ENCODE results near the gene ZNF746.
A peak's percentile ranks its signal among the peaks of the same experiment; 100 is the strongest.

ZNF746 gene

GRCh38 chr7:149497467-149498261 lies at the start of gene ZNF746:
Gene ZNF746 (minus strand): TSS chr7:149497809. CDS start chr7:149497536, 273 bp downstream.
- Histone ChIP-seq H3K4me1 (ENCODE audit: control insufficient read depth, low read depth, low read length) (no peaks in the 10 kb centered on the region), H3K27me3 (ENCODE audit: control insufficient read depth, insufficient read depth, low read length) (peaks cover 21% of the 10 kb centered on the region), H3K27ac (ENCODE audit: low read length) (no peak within 1 kb of the TSS), H3K9ac (ENCODE audit: low read length) (peak within 1 kb of the TSS; percentile 58), H3K4me3 (ENCODE audit: low read length) (peak within 1 kb of the TSS; percentile 80), H3K9me3 (ENCODE audit: control insufficient read depth, low read depth, low read length) (no peaks in the 10 kb centered on the region), H3K36me3 (ENCODE audit: control insufficient read depth, low read depth, low read length) (peaks cover 13% of the 10 kb centered on the region)

GRCh38 chr7:149547126-149547525 lies 49.5 kb upstream of the ZNF746 start:
- Histone ChIP-seq H3K27ac (ENCODE audit: low read length) (no peak overlapping the region), H3K9me3 (ENCODE audit: control insufficient read depth, low read depth, low read length) (no peaks in the 10 kb centered on the region), H3K4me1 (ENCODE audit: control insufficient read depth, low read depth, low read length) (no peaks in the 10 kb centered on the region), H3K36me3 (ENCODE audit: control insufficient read depth, low read depth, low read length) (peaks cover 36% of the 10 kb centered on the region), H3K27me3 (ENCODE audit: control insufficient read depth, insufficient read depth, low read length) (no peaks in the 10 kb centered on the region), H3K9ac (ENCODE audit: low read length) (no peak overlapping the region), H3K4me3 (ENCODE audit: low read length) (no peak overlapping the region)

DNA sequence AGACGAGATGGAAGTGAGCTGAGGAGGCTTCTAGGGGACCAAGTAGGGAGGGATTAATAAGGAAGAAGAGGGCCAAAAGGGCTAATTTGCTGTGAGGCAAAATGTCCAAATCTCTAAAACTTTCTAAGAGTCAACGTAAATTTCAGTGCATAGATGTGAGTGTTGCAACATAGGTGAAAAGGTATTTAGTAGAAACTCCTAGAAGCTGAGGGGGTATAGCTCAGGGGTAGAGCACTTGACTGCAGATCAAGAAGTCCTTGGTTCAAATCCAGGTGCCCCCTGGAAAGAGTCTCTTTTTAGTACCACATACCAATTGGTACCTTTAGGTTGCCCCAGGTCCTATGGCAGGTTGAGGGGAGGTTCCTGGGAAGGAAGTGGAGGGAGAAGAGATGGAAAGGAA lies 48.7 kb upstream of the ZNF746 start:
- Histone ChIP-seq H3K9ac (ENCODE audit: low read length) (no peak overlapping the region), H3K27me3 (ENCODE audit: control insufficient read depth, insufficient read depth, low read length) (no peaks in the 10 kb centered on the region), H3K36me3 (ENCODE audit: control insufficient read depth, low read depth, low read length) (peaks cover 30% of the 10 kb centered on the region), H3K27ac (ENCODE audit: low read length) (no peak overlapping the region), H3K4me3 (ENCODE audit: low read length) (no peak overlapping the region), H3K4me1 (ENCODE audit: control insufficient read depth, low read depth, low read length) (no peaks in the 10 kb centered on the region), H3K9me3 (ENCODE audit: control insufficient read depth, low read depth, low read length) (peaks cover 3% of the 10 kb centered on the region)

GRCh38 chr7:149544028-149544427 lies 46.4 kb upstream of the ZNF746 start:
- Histone ChIP-seq H3K9ac (ENCODE audit: low read length) (no peak overlapping the region), H3K27ac (ENCODE audit: low read length) (no peak overlapping the region), H3K9me3 (ENCODE audit: control insufficient read depth, low read depth, low read length) (peaks cover 9% of the 10 kb centered on the region), H3K4me1 (ENCODE audit: control insufficient read depth, low read depth, low read length) (no peaks in the 10 kb centered on the region), H3K27me3 (ENCODE audit: control insufficient read depth, insufficient read depth, low read length) (no peaks in the 10 kb centered on the region), H3K4me3 (ENCODE audit: low read length) (no peak overlapping the region), H3K36me3 (ENCODE audit: control insufficient read depth, low read depth, low read length) (peaks cover 13% of the 10 kb centered on the region)

DNA sequence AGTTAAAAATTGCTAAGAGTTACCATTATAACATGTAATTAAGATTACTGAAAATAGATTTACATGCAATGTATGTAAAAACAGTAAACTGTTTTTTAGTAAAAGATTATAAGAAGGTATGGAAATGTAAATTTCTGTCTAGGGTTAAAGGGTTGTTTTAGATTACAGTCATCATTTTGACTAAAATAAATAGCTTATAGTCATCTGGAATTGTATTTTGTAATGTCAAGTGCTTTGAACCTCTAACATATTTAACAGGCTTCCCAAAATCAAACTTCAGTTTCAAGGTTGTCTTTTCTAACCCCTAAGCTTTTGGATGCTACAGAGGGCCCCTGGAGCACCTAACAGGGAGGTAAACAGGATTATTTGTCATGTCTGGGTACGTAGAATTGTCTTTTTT lies 35.0 kb upstream of the ZNF746 start:
- Histone ChIP-seq H3K4me3 (ENCODE audit: low read length) (no peak overlapping the region), H3K4me1 (ENCODE audit: control insufficient read depth, low read depth, low read length) (no peaks in the 10 kb centered on the region), H3K9ac (ENCODE audit: low read length) (no peak overlapping the region), H3K36me3 (ENCODE audit: control insufficient read depth, low read depth, low read length) (no peaks in the 10 kb centered on the region), H3K9me3 (ENCODE audit: control insufficient read depth, low read depth, low read length) (peaks cover 55% of the 10 kb centered on the region), H3K27me3 (ENCODE audit: control insufficient read depth, insufficient read depth, low read length) (no peaks in the 10 kb centered on the region), H3K27ac (ENCODE audit: low read length) (no peak overlapping the region)

DNA sequence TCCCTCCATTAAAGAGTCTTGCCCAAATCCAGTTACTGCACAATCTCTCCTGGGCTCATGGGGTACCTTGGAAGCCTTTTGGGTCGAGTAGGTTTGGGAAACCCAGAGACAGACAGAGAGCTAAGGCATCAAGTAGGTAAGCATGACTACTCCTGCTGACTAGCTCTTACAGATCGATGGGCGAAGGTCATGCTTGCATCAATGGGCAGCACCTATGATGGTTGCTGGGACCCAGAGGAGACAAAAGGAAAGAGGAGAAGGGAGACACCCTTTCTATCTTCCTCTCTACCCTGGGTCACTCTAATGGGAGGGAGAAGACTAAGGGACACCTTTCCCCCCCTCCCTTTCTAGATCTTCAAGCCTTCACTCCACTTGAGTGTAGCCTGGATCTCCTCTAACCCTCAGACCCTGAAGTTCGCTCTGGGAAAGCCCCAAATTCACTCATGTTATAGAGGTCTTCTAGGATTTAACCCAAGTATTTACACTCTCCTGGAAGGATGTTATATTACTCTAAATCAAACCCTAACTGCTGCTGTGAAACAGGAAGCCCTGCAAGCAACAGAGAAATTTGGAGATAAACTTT lies 31.6 kb upstream of the ZNF746 start:
- Histone ChIP-seq H3K27ac (ENCODE audit: low read length) (no peak overlapping the region), H3K4me1 (ENCODE audit: control insufficient read depth, low read depth, low read length) (no peaks in the 10 kb centered on the region), H3K27me3 (ENCODE audit: control insufficient read depth, insufficient read depth, low read length) (no peaks in the 10 kb centered on the region), H3K36me3 (ENCODE audit: control insufficient read depth, low read depth, low read length) (no peaks in the 10 kb centered on the region), H3K9me3 (ENCODE audit: control insufficient read depth, low read depth, low read length) (peaks cover 63% of the 10 kb centered on the region), H3K4me3 (ENCODE audit: low read length) (no peak overlapping the region), H3K9ac (ENCODE audit: low read length) (no peak overlapping the region)

DNA sequence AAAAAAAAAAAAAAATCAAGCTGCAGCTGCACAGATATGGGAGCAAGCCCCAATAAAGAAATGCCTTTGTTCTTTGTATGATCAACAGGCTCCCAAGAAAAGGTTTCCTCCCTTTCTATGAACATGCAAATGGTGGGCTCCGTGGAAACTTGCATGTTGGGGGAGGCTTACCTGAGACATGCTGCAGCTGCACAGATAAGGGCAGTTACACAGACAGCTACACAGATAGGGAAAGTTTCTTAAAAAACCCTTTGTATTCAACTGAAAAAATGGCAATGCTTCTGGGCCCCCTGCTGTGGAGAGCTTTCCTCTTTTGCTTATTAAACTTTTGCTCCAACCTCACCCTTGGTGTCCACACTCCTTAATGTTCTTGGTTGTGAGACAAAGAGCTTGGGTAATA lies 29.8 kb upstream of the ZNF746 start:
- H3K4me1 ChIP-seq (ENCODE audit: control insufficient read depth, low read depth, low read length) = no peaks in the 10 kb centered on the region

DNA sequence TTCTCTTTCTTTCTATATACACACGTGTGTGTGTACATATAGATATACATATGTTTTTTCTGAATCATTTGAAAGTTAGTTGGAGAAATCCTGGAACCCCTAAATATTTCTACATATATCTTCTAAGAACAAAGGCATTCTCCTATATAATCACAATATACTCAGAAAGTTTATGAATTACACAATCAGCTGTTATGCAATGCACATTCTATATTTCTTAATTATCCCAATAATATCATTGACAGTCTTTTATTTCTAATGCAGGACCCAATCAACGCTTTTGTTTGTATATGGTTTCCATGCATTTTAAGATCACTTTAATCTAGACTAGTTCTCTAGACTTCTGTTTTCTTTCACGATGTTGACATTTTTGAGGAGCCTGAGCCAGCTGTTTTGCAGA lies 27.7 kb upstream of the ZNF746 start:
- Histone ChIP-seq H3K27ac (ENCODE audit: low read length) (no peak overlapping the region), H3K4me3 (ENCODE audit: low read length) (no peak overlapping the region), H3K36me3 (ENCODE audit: control insufficient read depth, low read depth, low read length) (no peaks in the 10 kb centered on the region), H3K4me1 (ENCODE audit: control insufficient read depth, low read depth, low read length) (no peaks in the 10 kb centered on the region), H3K9me3 (ENCODE audit: control insufficient read depth, low read depth, low read length) (peaks cover 40% of the 10 kb centered on the region), H3K9ac (ENCODE audit: low read length) (no peak overlapping the region), H3K27me3 (ENCODE audit: control insufficient read depth, insufficient read depth, low read length) (no peaks in the 10 kb centered on the region)

More for the DNA sequence above, 29.8 kb upstream of the ZNF746 start:
- H3K27me3 ChIP-seq (ENCODE audit: control insufficient read depth, insufficient read depth, low read length) = no peaks in the 10 kb centered on the region
- no peaks in the 10 kb centered on the region for H3K36me3 ChIP-seq (ENCODE audit: control insufficient read depth, low read depth, low read length)
- H3K4me3 ChIP-seq (ENCODE audit: low read length) = no peak overlapping the region
- H3K9me3 ChIP-seq (ENCODE audit: control insufficient read depth, low read depth, low read length) = peaks cover 55% of the 10 kb centered on the region
- H3K9ac ChIP-seq (ENCODE audit: low read length) = no peak overlapping the region
- H3K27ac ChIP-seq (ENCODE audit: low read length) = no peak overlapping the region

DNA sequence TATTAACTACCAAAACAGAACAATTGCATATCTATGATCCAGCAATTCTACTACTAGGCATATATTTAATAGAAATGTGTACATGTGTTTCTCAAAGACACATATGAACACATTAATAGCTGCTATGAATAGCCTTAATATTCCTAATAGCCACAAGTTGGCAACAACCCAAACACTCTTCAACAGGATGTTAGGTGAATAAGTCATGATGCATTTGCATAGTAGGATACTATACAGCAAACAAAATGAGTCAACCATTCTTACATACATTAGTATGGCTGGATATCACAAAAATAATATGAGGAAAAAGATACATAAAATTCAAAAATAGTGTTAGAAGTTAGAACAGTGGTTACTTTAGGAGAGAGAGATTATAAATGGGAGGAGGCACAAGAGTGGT lies 26.8 kb upstream of the ZNF746 start:
- Histone ChIP-seq H3K27ac (ENCODE audit: low read length) (no peak overlapping the region), H3K4me3 (ENCODE audit: low read length) (no peak overlapping the region), H3K4me1 (ENCODE audit: control insufficient read depth, low read depth, low read length) (no peaks in the 10 kb centered on the region), H3K36me3 (ENCODE audit: control insufficient read depth, low read depth, low read length) (no peaks in the 10 kb centered on the region), H3K9me3 (ENCODE audit: control insufficient read depth, low read depth, low read length) (peaks cover 31% of the 10 kb centered on the region), H3K9ac (ENCODE audit: low read length) (no peak overlapping the region), H3K27me3 (ENCODE audit: control insufficient read depth, insufficient read depth, low read length) (no peaks in the 10 kb centered on the region)

- H3K9me3 ChIP-seq (ENCODE audit: control insufficient read depth, low read depth, low read length) = peaks cover 24% of the 10 kb centered on the region
- no peak overlapping the region for H3K27ac ChIP-seq (ENCODE audit: low read length)
- H3K36me3 ChIP-seq (ENCODE audit: control insufficient read depth, low read depth, low read length) = no peaks in the 10 kb centered on the region
- H3K27me3 ChIP-seq (ENCODE audit: control insufficient read depth, insufficient read depth, low read length) = no peaks in the 10 kb centered on the region
- H3K4me3 ChIP-seq (ENCODE audit: low read length) = no peak overlapping the region
- H3K4me1 ChIP-seq (ENCODE audit: control insufficient read depth, low read depth, low read length) = no peaks in the 10 kb centered on the region
- H3K9ac ChIP-seq (ENCODE audit: low read length) = no peak overlapping the region
Observed at GRCh38 chr7:149510248-149510647, 12.6 kb upstream of the ZNF746 start.

DNA sequence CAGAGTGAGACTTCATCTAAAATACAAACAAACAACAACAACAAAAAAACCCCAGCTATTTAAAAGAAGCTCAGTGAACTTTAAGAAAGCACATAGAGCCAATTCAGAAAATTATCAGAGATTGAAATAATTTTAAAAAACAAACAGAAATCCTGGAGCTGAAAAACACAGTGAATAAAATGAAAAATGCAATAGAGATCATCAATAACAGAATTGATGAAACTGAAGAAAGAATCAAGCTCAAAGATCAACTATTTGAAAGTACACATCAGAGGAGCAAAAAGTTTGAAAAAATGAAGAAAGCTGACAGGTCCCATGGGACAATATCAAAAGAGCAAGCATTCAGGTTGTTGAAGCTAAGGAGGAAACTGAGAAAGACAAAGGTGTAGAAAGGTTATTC lies 12.2 kb upstream of the ZNF746 start:
- no peak overlapping the region for H3K9ac ChIP-seq (ENCODE audit: low read length)
- no peak overlapping the region for H3K4me3 ChIP-seq (ENCODE audit: low read length)
- H3K27ac ChIP-seq (ENCODE audit: low read length) = no peak overlapping the region
- no peaks in the 10 kb centered on the region for H3K27me3 ChIP-seq (ENCODE audit: control insufficient read depth, insufficient read depth, low read length)
- H3K4me1 ChIP-seq (ENCODE audit: control insufficient read depth, low read depth, low read length) = no peaks in the 10 kb centered on the region
- H3K36me3 ChIP-seq (ENCODE audit: control insufficient read depth, low read depth, low read length) = no peaks in the 10 kb centered on the region
- peaks cover 28% of the 10 kb centered on the region for H3K9me3 ChIP-seq (ENCODE audit: control insufficient read depth, low read depth, low read length)

GRCh38 chr7:149505551-149505950 lies 7.9 kb upstream of the ZNF746 start:
- Histone ChIP-seq H3K4me1 (ENCODE audit: control insufficient read depth, low read depth, low read length) (no peaks in the 10 kb centered on the region), H3K9ac (ENCODE audit: low read length) (no peak overlapping the region), H3K36me3 (ENCODE audit: control insufficient read depth, low read depth, low read length) (no peaks in the 10 kb centered on the region), H3K9me3 (ENCODE audit: control insufficient read depth, low read depth, low read length) (peaks cover 25% of the 10 kb centered on the region), H3K27me3 (ENCODE audit: control insufficient read depth, insufficient read depth, low read length) (no peaks in the 10 kb centered on the region), H3K27ac (ENCODE audit: low read length) (no peak overlapping the region), H3K4me3 (ENCODE audit: low read length) (no peak overlapping the region)

Data from iPS-18a (cell line).